Effector memory CD4-positive, alpha-beta T cell (primary cell): ENCODE results near the gene SLC18B1.
A peak's percentile ranks its signal among the peaks of the same experiment; 100 is the strongest.

Experiments
- DNase-seq, 3 donors: peaks; one replicate each; pipeline ENCODE4 v3.0.0-alpha.2; 2020
- H3K27ac ChIP-seq: 2 replicates; pipeline ENCODE4 v1.7.0; 2013; ENCODE audit warnings: mild to moderate bottlenecking, low read length, moderate library complexity; ENCODE audit not compliant: insufficient read depth, poor library complexity, severe bottlenecking
- H3K27me3 ChIP-seq: replicated peaks from 2 replicates; pipeline ENCODE4 v1.7.0; 2013; ENCODE audit warnings: mild to moderate bottlenecking, low read length; ENCODE audit not compliant: insufficient read depth, control insufficient read depth, poor library complexity, severe bottlenecking
- H3K36me3 ChIP-seq: 2 replicates; pipeline ENCODE4 v1.7.0; 2013; ENCODE audit warnings: mild to moderate bottlenecking, low read length, moderate library complexity; ENCODE audit not compliant: control insufficient read depth, insufficient read depth
- H3K4me1 ChIP-seq: 2 replicates; pipeline ENCODE4 v1.7.0; 2013; ENCODE audit warnings: low read length, mild to moderate bottlenecking; ENCODE audit not compliant: control insufficient read depth, insufficient read depth, poor library complexity, severe bottlenecking
- H3K4me3 ChIP-seq: 2 replicates; pipeline ENCODE4 v1.7.0; 2013; ENCODE audit warnings: low read length, low read depth, mild to moderate bottlenecking; ENCODE audit not compliant: insufficient read depth, poor library complexity, severe bottlenecking
- H3K9me3 ChIP-seq: 2 replicates; pipeline ENCODE4 v1.7.0; 2013; ENCODE audit warnings: mild to moderate bottlenecking, low read length, moderate library complexity; ENCODE audit not compliant: control insufficient read depth

Gene SLC18B1

GRCh38 chr6:132768051-132768517 is 30.4 kb downstream of the SLC18B1 start:
- Histone ChIP-seq H3K9me3 (no peaks in the 10 kb centered on the region), H3K27me3 (no peaks in the 10 kb centered on the region), H3K27ac (no peak overlapping the region), H3K36me3 (peaks cover 14% of the 10 kb centered on the region), H3K4me1 (no peaks in the 10 kb centered on the region), H3K4me3 (no peak overlapping the region)
- no peak for DNase-seq

- no peak for DNase-seq
- Histone ChIP-seq H3K4me3 (no peak overlapping the region), H3K27me3 (no peaks in the 10 kb centered on the region), H3K27ac (no peak overlapping the region), H3K36me3 (peaks cover 9% of the 10 kb centered on the region), H3K4me1 (no peaks in the 10 kb centered on the region), H3K9me3 (no peaks in the 10 kb centered on the region)
Observed at GRCh38 chr6:132765560-132765959, 32.9 kb downstream of the SLC18B1 start.

GRCh38 chr6:132764370-132764769 is 34.1 kb downstream of the SLC18B1 start:
- Histone ChIP-seq H3K36me3 (peaks cover under 1% of the 10 kb centered on the region), H3K27ac (no peak overlapping the region), H3K4me3 (no peak overlapping the region), H3K27me3 (no peaks in the 10 kb centered on the region), H3K9me3 (no peaks in the 10 kb centered on the region), H3K4me1 (no peaks in the 10 kb centered on the region)
- no peak for DNase-seq

- peak in 1 of 3 donors; percentile 4 for DNase-seq
- Histone ChIP-seq H3K36me3 (no peaks in the 10 kb centered on the region), H3K27me3 (no peaks in the 10 kb centered on the region), H3K4me1 (no peaks in the 10 kb centered on the region), H3K9me3 (no peaks in the 10 kb centered on the region), H3K4me3 (peak overlapping the region; percentile 35), H3K27ac (peak overlapping the region; percentile 19)
Observed at GRCh38 chr6:132763269-132763668, 35.2 kb downstream of the SLC18B1 start.

- DNase-seq, result no peak
- Histone ChIP-seq H3K4me1 (no peaks in the 10 kb centered on the region), H3K27ac (no peak overlapping the region)
Observed at GRCh38 chr6:132760256-132760655, 38.2 kb downstream of the SLC18B1 start.

GRCh38 chr6:132758689-132759088 is 39.7 kb downstream of the SLC18B1 start:
- no peak overlapping the region for H3K4me3 ChIP-seq
- no peaks in the 10 kb centered on the region for H3K36me3 ChIP-seq
- no peak for DNase-seq
- no peaks in the 10 kb centered on the region for H3K4me1 ChIP-seq
- H3K27ac ChIP-seq, result no peak overlapping the region
- H3K9me3 ChIP-seq, result no peaks in the 10 kb centered on the region
- H3K27me3 ChIP-seq, result no peaks in the 10 kb centered on the region

More at GRCh38 chr6:132760256-132760655, 38.2 kb downstream of the SLC18B1 start:
- Histone ChIP-seq H3K4me3 (no peak overlapping the region), H3K9me3 (no peaks in the 10 kb centered on the region), H3K36me3 (no peaks in the 10 kb centered on the region), H3K27me3 (no peaks in the 10 kb centered on the region)

GRCh38 chr6:132752255-132752654 is 46.2 kb downstream of the SLC18B1 start:
- Histone ChIP-seq H3K4me1 (no peaks in the 10 kb centered on the region), H3K27ac (no peak overlapping the region), H3K9me3 (no peaks in the 10 kb centered on the region), H3K27me3 (no peaks in the 10 kb centered on the region), H3K36me3 (no peaks in the 10 kb centered on the region), H3K4me3 (no peak overlapping the region)
- DNase-seq, result no peak

- Histone ChIP-seq H3K4me1 (no peaks in the 10 kb centered on the region), H3K36me3 (no peaks in the 10 kb centered on the region), H3K9me3 (no peaks in the 10 kb centered on the region), H3K27me3 (no peaks in the 10 kb centered on the region), H3K4me3 (no peak overlapping the region), H3K27ac (no peak overlapping the region)
- no peak for DNase-seq
Observed at GRCh38 chr6:132751828-132752227, 46.6 kb downstream of the SLC18B1 start.

GRCh38 chr6:132751306-132751705 is 47.1 kb downstream of the SLC18B1 start:
- Histone ChIP-seq H3K4me1 (no peaks in the 10 kb centered on the region), H3K9me3 (no peaks in the 10 kb centered on the region), H3K27me3 (no peaks in the 10 kb centered on the region), H3K27ac (no peak overlapping the region), H3K4me3 (no peak overlapping the region), H3K36me3 (no peaks in the 10 kb centered on the region)
- DNase-seq, result no peak

GRCh38 chr6:132750455-132751248 is 47.8 kb downstream of the SLC18B1 start:
- DNase-seq, result no peak
- Histone ChIP-seq H3K36me3 (no peaks in the 10 kb centered on the region), H3K4me3 (no peak overlapping the region), H3K27me3 (no peaks in the 10 kb centered on the region), H3K4me1 (no peaks in the 10 kb centered on the region), H3K27ac (no peak overlapping the region), H3K9me3 (no peaks in the 10 kb centered on the region)
